GM18868 (cell line): ENCODE data around the gene SLC9A9.

Experiments used
- ATAC-seq: cut with Tn5 transposase; IDR thresholded peaks from one replicate; pipeline ENCODE4 v1.9.1; 2021; ENCODE audit warnings: mild to moderate bottlenecking, moderate library complexity; ENCODE audit not compliant: unreplicated experiment

The SLC9A9 gene

GRCh38 chr3:143573610-143574303 lies 274.5 kb downstream of the SLC9A9 start:
- no peak for ATAC-seq

GRCh38 chr3:143571548-143571947 lies 276.7 kb downstream of the SLC9A9 start:
- ATAC-seq: no peak

- no peak for ATAC-seq
These were observed 280.4 kb downstream of the SLC9A9 start for GRCh38 chr3:143567823-143568222.

GRCh38 chr3:143565951-143566350 lies 282.3 kb downstream of the SLC9A9 start:
- ATAC-seq: no peak

GRCh38 chr3:143563786-143564185 lies 284.5 kb downstream of the SLC9A9 start:
- ATAC-seq: no peak

GRCh38 chr3:143562789-143563188 lies 285.5 kb downstream of the SLC9A9 start:
- no peak for ATAC-seq

GRCh38 chr3:143559296-143559695 lies 289.0 kb downstream of the SLC9A9 start:
- ATAC-seq: no peak

- ATAC-seq: no peak
These were observed 295.4 kb downstream of the SLC9A9 start for GRCh38 chr3:143552851-143553250.

- no peak for ATAC-seq
These were observed 296.5 kb downstream of the SLC9A9 start for GRCh38 chr3:143551761-143552160.

- ATAC-seq: no peak
These were observed 299.3 kb downstream of the SLC9A9 start for GRCh38 chr3:143548861-143549497.

GRCh38 chr3:143548393-143548792 lies 299.9 kb downstream of the SLC9A9 start:
- no peak for ATAC-seq

GRCh38 chr3:143538577-143538981 lies 309.7 kb downstream of the SLC9A9 start:
- ATAC-seq: no peak

GRCh38 chr3:143538061-143538460 lies 310.2 kb downstream of the SLC9A9 start:
- no peak for ATAC-seq

GRCh38 chr3:143536817-143537535 lies 311.3 kb downstream of the SLC9A9 start:
- ATAC-seq: no peak

GRCh38 chr3:143535994-143536784 lies 312.1 kb downstream of the SLC9A9 start:
- peak; percentile 95 for ATAC-seq

GRCh38 chr3:143533391-143533790 lies 314.9 kb downstream of the SLC9A9 start:
- ATAC-seq: no peak

- ATAC-seq: no peak
These were observed 316.2 kb downstream of the SLC9A9 start for GRCh38 chr3:143532091-143532490.

GRCh38 chr3:143531101-143531500 lies 317.2 kb downstream of the SLC9A9 start:
- ATAC-seq: no peak

GRCh38 chr3:143529798-143530197 lies 318.5 kb downstream of the SLC9A9 start:
- ATAC-seq: no peak

GRCh38 chr3:143529018-143529478 lies 319.2 kb downstream of the SLC9A9 start:
- ATAC-seq: peak; percentile 94

- no peak for ATAC-seq
These were observed 322.2 kb downstream of the SLC9A9 start for GRCh38 chr3:143526011-143526545.
